GM19023 (cell line): ENCODE measurements around the gene TNNC1.

Experiments used
- ATAC-seq: cut with Tn5 transposase; IDR thresholded peaks from one replicate; pipeline ENCODE4 v1.9.1; 2021; ENCODE audit warnings: mild to moderate bottlenecking, moderate library complexity; ENCODE audit not compliant: unreplicated experiment

The TNNC1 gene

DNA sequence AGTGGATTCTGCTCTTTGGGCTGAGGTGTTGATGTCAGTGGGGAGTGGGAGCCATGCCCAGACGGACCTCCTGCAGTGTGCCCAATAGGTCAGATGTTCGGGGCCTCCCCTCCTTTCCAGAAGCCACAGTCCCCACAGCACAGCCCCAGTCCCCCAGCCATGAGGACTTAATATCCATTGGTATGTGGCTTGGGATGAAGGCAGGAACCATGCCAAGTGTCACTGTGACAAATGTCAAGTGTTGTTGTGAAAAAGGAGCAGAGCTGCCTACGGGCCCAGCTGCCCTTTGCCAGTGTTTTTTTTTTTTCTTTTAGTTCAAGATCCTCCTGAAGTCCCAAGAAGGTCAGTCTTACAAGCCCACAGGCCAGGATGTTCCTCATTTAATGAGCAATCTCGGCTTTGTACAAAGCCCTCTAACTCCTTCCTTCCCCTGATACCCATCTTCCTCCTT lies 21.1 kb downstream of the TNNC1 start:
- no peak for ATAC-seq

DNA sequence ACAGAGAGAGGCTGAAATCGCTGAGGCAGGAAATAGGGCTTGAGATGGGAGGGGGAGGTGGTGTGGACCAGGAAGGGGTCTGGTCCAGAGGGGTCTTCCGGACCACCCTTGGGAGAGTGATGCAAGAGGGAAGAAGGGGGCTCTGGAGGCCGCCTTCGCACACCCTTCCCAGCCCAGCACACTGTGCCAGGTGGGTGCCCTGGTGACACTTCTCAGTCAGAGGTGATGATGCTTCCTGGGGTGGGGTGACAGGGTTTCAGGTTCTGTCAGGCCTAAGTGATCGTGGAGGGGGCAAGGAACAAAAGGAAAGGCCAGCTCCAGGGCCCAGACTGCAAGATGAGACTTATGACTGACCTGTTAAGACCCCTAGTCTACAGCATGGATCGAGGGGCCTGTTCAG lies 21.6 kb downstream of the TNNC1 start:
- no peak for ATAC-seq

DNA sequence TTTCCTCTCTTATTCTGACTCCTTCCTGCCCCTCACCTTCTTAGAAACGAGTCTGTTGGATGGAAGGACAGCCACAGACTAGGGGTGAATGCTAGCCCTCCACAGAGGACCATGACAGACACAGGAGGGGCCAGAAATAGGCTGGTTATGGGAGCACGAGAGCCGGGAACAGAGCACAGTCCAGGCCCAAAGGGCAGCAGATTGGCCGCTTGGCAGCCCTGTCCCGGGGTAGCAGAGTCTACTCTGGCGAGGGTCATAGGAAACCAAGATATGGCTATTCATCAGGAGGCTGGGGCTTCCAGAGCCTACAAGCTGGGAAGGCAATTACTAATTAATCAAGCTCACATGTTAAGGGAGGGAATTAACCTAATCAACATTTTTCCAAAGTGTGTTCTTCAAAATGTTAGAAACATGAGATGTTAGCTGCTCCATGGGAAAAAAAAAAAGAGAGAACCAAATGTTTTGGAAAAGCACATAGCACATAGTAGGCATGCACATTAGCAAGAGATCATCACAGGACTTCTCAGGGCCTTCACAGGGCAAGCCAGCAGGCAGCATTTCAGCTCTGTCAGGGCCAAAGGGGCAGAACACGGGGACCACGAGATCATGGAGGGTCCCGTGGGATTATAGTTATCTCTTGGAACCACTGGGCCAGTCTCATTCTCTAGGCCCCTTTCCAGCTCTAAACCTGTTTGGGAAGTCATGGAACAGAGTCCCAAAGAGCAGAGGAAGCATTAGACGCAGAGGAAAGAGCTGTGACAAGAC lies 22.2 kb downstream of the TNNC1 start:
- no peak for ATAC-seq

DNA sequence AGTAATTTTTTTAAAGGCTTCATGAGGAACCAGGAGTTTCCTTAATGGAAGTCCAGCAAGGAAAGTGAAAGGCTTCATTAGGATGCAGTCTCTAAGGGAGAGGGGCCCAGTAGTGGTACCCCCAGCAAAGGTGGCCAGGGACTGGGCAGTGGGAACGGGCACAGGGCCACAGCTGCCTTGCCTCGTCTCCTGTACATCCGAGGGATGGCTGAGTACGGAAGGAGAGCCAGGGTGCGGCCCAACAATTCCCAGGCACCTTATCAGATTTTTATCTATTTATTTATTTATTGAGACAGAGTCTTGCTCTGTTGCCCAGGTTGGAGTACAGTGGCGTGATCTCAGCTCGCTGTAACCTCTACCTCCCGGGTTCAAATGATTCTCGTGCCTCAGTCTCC lies 23.4 kb downstream of the TNNC1 start:
- ATAC-seq = no peak

DNA sequence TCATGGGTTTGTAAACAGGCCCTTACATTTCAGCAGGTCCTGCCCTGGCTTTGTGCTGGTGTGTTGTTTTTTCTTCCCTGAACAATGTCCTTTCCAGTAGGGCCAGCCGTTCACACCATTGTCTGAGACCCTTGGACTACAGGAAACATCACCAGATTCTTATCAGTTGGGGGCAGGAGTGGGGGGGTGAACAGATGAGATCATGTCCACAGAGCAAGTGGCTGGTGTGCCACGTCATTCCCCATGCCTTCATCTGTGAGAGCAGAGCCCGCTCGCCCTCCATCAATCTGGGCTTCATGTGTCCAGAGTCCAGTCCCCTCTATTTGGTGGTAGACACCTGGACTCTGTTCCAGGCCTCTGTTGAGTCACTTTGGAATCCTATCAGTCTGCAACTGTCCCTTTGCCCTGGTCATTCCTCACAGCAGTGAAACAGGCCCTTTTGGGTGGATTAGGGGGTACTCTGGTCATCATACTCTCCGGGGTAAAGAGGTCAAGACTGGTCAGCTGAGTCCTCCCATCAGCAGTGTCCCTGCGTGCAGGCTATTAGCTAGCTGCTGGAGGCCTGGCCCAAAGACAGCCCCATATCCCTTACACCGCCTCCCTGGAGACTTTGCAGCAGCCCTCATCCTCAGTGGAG lies 23.9 kb downstream of the TNNC1 start:
- no peak for ATAC-seq

DNA sequence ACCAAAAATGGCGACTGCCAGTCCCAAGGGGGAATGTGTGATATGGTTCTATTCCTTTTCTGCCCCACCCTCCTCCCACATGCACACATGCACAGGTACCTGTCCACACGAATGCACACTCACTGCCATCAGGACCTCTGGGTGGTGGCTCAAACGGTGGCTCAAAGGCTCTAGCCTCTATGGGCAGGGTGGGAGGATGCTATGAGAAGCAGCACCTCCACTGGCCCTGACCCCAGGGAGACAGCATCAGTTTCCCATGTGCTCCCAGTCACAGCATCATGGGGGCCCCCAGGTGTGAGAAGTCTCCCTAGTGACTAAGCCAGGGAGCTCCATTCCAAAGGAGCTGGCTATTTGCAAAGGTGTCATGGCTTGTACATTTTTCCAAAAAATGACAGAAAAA lies 24.8 kb downstream of the TNNC1 start:
- no peak for ATAC-seq

DNA sequence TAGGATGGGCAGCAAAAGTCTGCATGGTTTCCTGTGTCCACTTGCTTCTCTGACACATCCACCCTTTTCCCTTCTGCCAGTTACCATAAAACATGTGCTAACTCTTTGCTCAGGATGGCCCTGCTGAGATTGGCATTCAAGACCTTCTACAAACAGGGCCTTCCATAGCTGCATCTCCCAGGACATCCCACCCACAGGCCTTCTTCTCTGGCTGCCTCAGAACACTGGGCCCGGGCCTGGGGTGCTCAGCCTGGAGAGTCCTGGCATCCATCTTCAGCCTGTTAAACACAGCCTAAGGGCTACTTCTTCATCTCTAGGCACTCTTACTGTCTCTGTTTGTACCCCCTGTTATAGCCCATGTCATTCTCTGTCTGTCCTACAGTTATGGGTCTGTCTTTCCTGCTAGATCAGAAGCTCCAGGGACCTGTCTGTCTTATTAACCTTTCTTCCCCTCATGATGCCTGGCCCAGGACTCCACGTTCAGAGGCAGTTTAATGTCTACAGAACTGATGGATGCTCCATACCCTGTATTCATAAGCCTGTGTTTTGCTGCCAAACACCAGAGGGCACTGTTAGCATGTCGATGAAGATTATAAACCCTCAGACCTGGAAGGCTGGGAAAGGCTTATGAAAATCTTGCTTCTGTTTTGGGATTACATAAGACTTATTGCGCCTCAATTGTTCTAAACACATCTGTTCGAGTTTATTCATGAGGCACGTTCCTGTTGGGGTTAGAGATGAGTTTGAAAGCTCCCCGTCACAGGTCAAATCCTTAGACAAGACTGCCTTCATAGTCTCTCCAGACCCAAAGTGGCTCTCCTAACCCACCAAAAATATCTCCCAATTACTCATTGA lies 25.5 kb downstream of the TNNC1 start:
- no peak for ATAC-seq

DNA sequence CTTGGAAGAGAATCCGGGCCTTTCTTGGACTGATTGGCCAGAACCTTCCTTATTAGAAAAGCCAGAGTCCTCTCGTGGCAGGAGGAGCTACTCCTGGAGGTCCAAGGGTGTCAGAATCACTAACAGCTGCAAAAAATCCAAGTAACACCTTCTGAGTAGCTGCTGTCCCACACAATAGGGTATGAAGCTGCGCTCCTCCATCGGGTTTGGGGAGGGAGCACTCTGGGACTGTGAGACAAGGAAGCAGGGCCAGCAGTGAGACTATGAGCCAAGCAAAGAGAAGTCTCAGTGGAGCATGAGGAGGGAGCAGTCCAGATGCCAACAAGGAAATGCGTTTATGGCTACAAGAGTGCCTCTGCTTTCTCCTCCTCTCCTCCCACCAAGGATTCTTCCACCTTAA lies 30.7 kb downstream of the TNNC1 start:
- ATAC-seq = no peak

DNA sequence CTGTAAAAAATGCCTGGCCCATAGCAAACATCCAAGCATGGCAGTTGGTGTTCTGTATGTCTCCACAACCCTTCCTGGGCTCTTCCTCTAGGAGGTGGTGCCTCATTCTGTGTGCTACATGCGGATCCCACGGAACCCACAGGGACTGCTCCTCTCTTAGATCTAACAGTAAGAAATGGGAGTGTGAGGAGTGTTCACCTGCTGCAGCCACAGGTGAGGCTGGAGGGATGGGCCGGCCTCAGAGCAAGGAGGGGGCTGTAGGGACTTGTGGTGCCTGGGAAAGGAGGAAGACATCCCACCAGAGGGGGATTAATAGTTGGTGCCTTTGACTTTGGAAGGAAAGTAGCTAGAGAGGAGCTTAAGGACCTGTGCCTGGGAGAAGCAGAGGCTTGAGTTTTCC lies 31.2 kb downstream of the TNNC1 start:
- ATAC-seq = no peak

DNA sequence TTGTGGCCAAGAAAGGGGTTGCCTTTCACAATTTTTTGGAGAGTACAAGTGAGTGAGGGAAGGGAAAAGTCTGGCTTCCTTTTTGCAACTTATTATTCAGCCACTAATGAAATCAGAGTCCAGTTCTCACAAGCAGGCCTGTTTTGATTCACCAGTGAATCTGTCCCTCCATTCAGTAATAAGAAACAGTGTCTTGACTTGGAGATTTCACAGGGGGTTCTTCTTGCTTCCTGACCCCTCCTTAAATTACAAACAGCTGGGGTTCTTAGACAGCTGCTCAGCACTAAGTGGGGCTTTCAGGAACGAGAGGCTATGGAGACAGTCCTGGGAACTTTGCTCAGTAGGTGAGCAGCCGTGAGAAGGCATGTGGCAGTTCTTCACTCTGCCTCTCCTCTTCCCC lies 33.5 kb downstream of the TNNC1 start:
- no peak for ATAC-seq

DNA sequence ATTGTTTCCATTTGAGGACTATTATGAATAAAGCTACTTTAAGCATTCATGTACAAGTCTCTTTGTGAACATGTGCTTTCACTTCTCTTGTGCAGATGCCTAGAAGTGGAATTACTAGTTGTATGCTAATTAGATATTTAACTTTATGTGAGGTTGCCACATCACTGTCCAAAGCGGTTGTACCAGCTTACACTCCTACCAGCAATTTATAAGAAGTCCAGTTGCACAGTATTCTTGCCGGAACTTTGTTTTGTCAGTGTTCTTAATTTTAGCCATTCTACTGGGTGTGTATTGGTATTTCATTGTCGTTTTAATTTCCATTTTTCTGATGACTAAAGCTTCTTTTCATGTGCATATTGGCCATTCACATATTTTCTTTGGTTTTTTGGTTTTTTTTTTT lies 38.0 kb downstream of the TNNC1 start:
- no peak for ATAC-seq

DNA sequence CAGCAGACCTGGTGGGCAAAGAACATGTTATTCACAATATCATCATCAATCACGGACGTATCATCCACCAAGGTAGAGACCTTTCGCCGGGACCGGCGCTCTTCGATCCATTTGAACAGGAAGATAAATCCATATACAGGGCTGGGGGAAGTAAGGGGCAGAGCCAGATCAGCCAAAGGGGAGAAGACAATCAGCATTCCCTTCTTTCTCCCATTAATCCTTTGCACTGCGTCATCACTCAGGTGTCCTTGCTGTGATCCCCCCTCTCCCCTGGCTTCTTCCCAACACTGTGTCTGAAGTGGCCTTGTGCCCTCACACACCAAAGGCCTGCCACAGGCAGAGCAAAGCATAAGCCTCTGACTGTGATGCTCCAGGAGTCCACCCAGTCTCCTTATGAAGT lies 45.4 kb downstream of the TNNC1 start:
- no peak for ATAC-seq

DNA sequence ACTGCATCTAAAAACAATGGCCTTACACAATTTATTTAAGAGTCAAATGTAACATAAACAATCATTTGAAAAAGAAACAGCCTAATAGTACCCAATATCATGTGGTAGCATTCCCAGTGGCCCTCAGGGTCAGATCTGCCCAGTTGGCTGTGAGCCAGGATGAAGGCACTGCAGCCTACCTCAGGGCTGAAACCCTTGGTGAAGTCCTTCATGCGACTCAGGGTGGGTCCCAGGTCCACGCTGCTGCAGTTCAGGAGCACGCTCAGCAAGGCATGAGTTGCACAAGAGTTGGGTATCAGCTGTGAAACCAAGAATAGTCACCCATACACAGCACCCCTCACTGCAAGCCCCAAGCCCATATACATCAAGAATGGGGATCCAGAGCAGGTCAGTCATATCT lies 46.1 kb downstream of the TNNC1 start:
- ATAC-seq = no peak

DNA sequence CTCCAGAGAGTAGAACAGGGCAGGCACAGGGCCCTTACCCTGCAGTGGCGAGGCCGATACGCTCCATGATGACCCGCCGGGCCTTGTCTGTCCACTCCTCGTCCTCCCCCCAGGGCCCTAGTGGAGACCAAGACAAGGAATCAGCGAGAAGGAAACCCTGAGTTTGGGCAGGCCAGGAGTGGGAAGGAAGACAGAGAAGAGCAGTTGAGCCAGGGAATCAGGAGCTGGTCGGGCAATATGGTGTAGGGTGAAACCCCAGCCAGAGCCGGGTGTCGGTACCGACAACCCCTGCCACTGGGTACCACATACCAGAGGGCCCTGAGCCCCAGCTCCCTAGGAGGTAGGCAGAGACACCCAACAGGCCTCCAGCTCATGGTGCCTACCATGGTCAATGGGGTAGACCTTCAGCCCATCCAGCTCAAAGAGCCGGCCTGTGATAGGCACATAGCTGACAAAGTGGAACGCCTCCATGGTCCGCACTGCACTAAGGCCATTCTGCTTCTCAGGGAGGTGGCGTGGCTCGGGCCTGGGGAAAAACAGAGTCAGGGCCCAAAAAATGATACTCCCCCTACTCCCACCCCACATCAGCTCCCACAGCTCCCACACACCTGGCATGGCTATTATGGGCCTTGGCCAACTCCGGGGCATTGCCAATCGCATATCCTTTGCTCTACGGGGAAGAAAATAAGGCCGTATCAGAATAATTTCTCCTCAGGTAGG lies 46.9 kb downstream of the TNNC1 start:
- ATAC-seq = no peak

DNA sequence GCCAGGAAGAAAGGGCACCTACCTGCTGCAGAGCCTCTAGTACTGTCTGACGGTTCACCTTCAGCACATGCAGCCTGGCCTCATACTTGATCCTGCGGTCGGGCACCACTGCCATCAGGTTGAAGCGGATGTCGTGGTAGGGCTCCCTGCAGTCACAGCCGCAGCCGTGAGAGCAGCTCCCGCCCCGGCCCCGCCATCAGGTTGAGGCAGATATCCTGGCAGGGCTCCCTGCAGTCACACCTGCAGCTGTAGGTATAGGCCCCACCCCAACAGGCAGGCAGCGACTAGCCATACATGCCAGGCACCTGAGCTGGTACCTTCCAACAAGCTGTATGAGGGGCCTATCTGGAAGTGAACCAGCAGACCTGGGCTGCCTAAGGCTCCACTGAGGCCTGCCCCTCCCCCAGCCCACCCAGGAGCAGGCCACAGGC lies 47.6 kb downstream of the TNNC1 start:
- ATAC-seq = no peak

DNA sequence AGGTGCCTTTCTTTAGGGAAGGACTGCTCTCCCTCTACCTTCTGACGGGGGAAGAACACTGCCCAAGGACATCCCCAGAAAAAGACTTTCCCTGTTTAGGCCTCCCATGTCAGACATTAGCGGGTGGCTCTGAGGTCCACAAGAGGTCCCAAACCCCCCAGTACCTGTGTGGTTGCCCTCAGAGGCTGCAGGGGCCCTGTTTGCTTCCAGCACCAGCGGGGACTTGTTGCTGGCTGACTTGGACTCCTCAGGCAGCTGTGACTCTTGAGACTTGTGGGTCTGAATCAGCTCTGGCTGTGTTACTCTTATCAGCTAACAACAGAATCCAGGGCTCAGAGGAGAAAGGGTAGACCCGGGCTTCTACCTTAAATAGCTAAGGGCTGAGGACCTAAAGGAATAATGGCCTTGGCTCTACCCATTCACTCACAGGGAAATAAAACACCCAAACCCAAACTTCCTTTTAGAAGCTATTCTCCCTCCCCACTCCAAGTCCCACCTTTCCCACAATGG lies 48.2 kb downstream of the TNNC1 start:
- ATAC-seq = no peak

DNA sequence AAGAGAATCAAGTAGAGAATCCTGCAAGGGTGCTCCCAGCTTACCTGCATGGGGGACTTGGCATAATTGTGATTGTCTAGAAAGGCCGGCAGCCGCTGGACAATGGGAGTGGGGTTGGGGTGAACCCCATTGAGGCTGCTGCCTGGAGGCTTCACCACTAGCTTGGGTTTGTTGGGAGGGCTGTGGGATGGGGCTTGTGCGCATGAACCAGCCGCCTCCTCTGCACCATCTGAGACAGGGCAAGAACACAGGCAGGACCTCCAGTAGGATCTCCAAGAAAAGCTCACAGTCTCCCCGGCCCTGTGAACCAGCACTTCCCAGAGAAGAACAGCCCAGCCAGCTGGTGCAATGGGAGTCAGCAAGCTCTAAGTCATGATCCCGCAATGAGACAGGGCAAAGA lies 48.8 kb downstream of the TNNC1 start:
- ATAC-seq = no peak

DNA sequence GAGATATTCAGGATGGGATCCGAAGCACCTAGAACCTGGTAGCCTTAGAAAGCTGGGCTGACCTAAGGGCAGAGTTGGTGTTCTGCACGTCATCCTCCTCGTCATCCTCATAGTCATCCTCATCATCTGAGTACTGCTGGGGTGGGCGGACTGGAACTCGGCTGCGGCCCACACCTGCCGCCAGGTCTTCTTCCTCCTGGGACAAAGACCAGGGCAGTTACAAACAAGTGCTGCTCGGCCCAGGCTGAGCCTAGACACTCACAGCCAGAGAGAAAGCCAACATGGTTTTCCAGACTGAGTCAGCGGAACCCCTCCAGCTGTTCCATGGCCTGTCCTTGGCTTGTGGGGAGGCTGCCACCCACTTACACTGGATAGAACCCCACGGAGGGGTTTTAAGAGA lies 49.5 kb downstream of the TNNC1 start:
- ATAC-seq = no peak

DNA sequence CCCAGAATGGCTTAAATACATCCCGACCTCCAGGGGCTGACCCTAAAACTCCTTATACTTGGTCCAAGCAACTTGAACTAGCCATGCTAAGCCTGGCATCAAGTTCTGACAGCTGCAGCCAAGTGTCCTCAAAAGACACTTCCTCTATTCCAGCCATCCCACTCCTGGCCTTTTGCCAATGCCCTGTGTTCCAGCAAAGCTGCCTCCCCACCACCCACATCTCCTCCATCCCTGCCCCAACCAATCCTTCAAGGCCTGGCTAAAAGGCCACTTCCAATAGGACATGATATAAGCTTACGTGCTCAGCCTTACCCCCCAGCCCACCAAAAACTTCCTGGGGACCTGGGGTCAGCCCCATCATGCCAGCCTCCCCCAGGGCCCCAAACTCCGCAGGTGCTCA lies 49.9 kb downstream of the TNNC1 start:
- no peak for ATAC-seq

DNA sequence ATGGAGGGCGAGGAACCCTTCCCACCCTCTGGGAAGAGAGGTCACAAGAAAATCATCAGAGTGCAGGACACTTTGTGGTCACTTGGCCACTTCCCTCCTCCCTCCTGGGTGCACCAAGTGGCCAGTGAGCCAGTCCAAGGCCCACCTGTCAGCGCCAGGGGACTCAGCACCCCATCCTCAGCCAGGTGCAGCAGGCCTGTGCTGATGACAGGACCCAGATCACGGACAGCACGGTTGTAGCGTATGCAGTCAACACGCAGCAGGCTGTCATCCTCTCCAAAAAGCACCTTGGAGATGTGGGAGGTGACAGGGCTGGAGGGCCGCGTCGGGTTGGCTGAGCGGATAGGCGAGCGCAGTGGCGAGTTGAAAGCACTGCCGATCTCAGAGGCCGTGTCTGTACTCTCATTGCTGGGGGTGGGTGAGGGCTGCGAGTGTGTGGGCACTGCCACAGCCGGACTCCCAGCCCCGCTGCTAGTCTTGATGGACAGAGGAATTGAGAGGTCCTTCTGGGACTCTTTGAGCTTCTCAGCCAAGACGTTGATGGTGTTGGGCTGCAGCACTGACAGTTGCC lies 50.5 kb downstream of the TNNC1 start:
- ATAC-seq = no peak
